Psoas muscle (tissue), 8 donors: ENCODE results near the gene DCP2. TPM values are rescaled to one million over a fixed set of nuclear protein-coding genes. Genes with fewer than 3 reads are reported as not detected.

Source experiments
- ATAC-seq, 4 donors: fragments of 200-7000 bp; cut with Tn5 transposase; one replicate each; pipeline ENCODE4 v1.9.1; 2020; ENCODE audit warnings: moderate library complexity in 3 of 4, mild to moderate bottlenecking in 2 of 4
- DNase-seq, 2 donors: peaks; one replicate each; pipeline ENCODE4 v3.0.0-alpha.2; 2020
- H3K27ac ChIP-seq: fragments of 200-600 bp; one replicate; pipeline ENCODE4 v1.8.0; 2022
- H3K27me3 ChIP-seq, 3 donors: fragments of 200-600 bp in 1 of 3; one replicate each; pipeline versions ENCODE4 v1.6.1 to v1.8.0; 2013 to 2022; ENCODE audit warnings: low read length in 2 of 3, mild to moderate bottlenecking in 2 of 3, moderate library complexity in 1 of 3; ENCODE audit not compliant: insufficient read depth in 3 of 3
- H3K36me3 ChIP-seq, 2 donors: fragments of 200-600 bp in 1 of 2; one replicate each; pipeline versions ENCODE4 v1.6.1 to v1.8.0; 2013 to 2022; ENCODE audit warnings: low read depth in 1 of 2, mild to moderate bottlenecking in 1 of 2, moderate library complexity in 1 of 2; ENCODE audit not compliant: insufficient read depth in 1 of 2
- H3K4me1 ChIP-seq: fragments of 200-600 bp; one replicate; pipeline ENCODE4 v1.8.0; 2022
- H3K4me3 ChIP-seq: fragments of 200-600 bp; one replicate; pipeline ENCODE4 v1.8.0; 2022; ENCODE audit warnings: mild to moderate bottlenecking
- H3K9me3 ChIP-seq: fragments of 200-600 bp; one replicate; pipeline ENCODE4 v1.8.0; 2022
- WGBS, 3 donors: extraction: QIAGEN DNeasy Blood & Tissue Kit; methylation state at CpG; one replicate each; pipeline versions ENCODE4 v1.1.6 to v1.1.7; 2013; 5-methylcytosine and 5-hydroxymethylcytosine counted together
- intact Hi-C, 2 donors: fragments of 100-400 bp; cut with DNase I; formaldehyde crosslinking; loops; one replicate each; pipeline versions ENCODE4 v1.11.0 to v1.14.2; 2022
- long read RNA-seq, 2 donors: library from polyadenylated mRNA; unstranded; transcript quantifications; one replicate each; pipeline ENCODE4 v2.0.0, GENCODE V29; 2021
- polyA plus RNA-seq, 3 donors: library from polyadenylated mRNA; stranded (reverse); fragments of 200-250 nt; gene quantifications; one replicate each; pipeline ENCODE4 v1.2.3, GENCODE V29; 2013
- total RNA-seq, 4 donors: library from RNA; stranded (reverse); fragmentation: NEBNext Ultra II Directional in 2 of 4; extraction: Animal tissue kit (Norgen Biotek cat#: 25700) in 2 of 4; gene quantifications; one replicate each; pipeline versions ENCODE4 v1.2.1 to v1.2.4, GENCODE V29; 2021 to 2023
- TF ChIP-seq, protein P1 (sequence below): fragments of 200-600 bp; IDR thresholded peaks from one replicate; pipeline ENCODE4 v1.8.0; 2022; ENCODE audit warnings: antibody characterized with exemption
- donor health status: healthy with polysubstance abuse.
- donor health status: DM: no; HTN: no; CAD: no; lungs with moderate emphysema.
- donor health status: Bipolar disorder and iron deficiency.
- donor health status: healthy.
- donor health status: DM: yes; HTN: yes; CAD: no.
- donor health status: DM: no; HTN: no; CAD: no.
- donor health status: DM: no; HTN: no; CAD: no.
- donor health status: DM: yes; HTN: yes; CAD: no.

Gene DCP2
- total RNA-seq: 10 to 100 TPM; 20.2 to 41.7 (median 29.9) TPM
- 1 to 10 TPM; 4.0 to 8.7 (median 5.1) TPM for polyA plus RNA-seq
- long read RNA-seq, donor 1, full-length matches to known transcripts: 17 of 20 reads
- long read RNA-seq, donor 1, partial matches to known transcripts: 0 of 20 reads
- long read RNA-seq, donor 1, other reads (novel, unspliced or antisense): 3 of 20 reads
- long read RNA-seq, donor 2, full-length matches to known transcripts: 12 of 20 reads
- long read RNA-seq, donor 2, partial matches to known transcripts: 2 of 20 reads
- long read RNA-seq, donor 2, other reads (novel, unspliced or antisense): 6 of 20 reads

- no peaks in the 10 kb centered on the region for H3K36me3 ChIP-seq
- H3K4me1 ChIP-seq: peaks cover 37% of the 10 kb centered on the region
- H3K9me3 ChIP-seq: no peaks in the 10 kb centered on the region
- ATAC-seq (peak; percentile 96 to 99 (median 99)), DNase-seq (peak; percentile 95 to 97)
- H3K27me3 ChIP-seq: no peaks in the 10 kb centered on the region
- peak within 1 kb of the TSS; percentile 90 for H3K27ac ChIP-seq
- 0% methylated on average over 61 to 75 of the region's 75 CpGs for WGBS, 3 donors
- intact Hi-C loops: loop anchor here in 1 of 2 donors (5.0 kb wide), 1 partner anchor 114 kb away; the partner anchor contains the start of gene SRP19
- TF ChIP-seq, protein P1, sequence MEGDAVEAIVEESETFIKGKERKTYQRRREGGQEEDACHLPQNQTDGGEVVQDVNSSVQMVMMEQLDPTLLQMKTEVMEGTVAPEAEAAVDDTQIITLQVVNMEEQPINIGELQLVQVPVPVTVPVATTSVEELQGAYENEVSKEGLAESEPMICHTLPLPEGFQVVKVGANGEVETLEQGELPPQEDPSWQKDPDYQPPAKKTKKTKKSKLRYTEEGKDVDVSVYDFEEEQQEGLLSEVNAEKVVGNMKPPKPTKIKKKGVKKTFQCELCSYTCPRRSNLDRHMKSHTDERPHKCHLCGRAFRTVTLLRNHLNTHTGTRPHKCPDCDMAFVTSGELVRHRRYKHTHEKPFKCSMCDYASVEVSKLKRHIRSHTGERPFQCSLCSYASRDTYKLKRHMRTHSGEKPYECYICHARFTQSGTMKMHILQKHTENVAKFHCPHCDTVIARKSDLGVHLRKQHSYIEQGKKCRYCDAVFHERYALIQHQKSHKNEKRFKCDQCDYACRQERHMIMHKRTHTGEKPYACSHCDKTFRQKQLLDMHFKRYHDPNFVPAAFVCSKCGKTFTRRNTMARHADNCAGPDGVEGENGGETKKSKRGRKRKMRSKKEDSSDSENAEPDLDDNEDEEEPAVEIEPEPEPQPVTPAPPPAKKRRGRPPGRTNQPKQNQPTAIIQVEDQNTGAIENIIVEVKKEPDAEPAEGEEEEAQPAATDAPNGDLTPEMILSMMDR: no peak
- peak within 1 kb of the TSS; percentile 82 for H3K4me3 ChIP-seq
These were observed at the start of gene DCP2 for GRCh38 chr5:112976432-112977309. Gene DCP2 (plus strand): TSS chr5:112976798. CDS start chr5:112976934, 136 bp downstream.

- Histone ChIP-seq H3K27me3 (no peaks in the 10 kb centered on the region), H3K4me1 (peaks cover 11% of the 10 kb centered on the region), H3K9me3 (no peaks in the 10 kb centered on the region), H3K4me3 (no peak overlapping the region), H3K36me3 (no peaks in the 10 kb centered on the region), H3K27ac (peak overlapping the region; percentile 69)
- DNase-seq (no peak), ATAC-seq (peak; percentile 48 to 65 (median 55))
- intact Hi-C loops: loop anchor here in 1 of 2 donors (10.0 kb wide), 1 partner anchor 375 kb away; no protein-coding TSS in a partner anchor
- WGBS, 3 donors: 82 to 94% (median 92%) methylated on average over 4 of the region's 4 CpGs
- TF ChIP-seq, protein P1: no peak
These were observed 47.1 kb upstream of the DCP2 start for GRCh38 chr5:112929336-112930081.

- Histone ChIP-seq H3K9me3 (no peaks in the 10 kb centered on the region), H3K27ac (peak overlapping the region; percentile 32), H3K4me1 (peaks cover 11% of the 10 kb centered on the region), H3K27me3 (no peaks in the 10 kb centered on the region), H3K4me3 (no peak overlapping the region), H3K36me3 (no peaks in the 10 kb centered on the region)
- whole genome bisulfite sequencing, 3 donors: 77% methylated on average over 1 of the region's 1 CpG; no CpG with 5 or more reads in 2 of the 3 donors
- TF ChIP-seq, protein P1: no peak
- DNase-seq (no peak), ATAC-seq (no peak)
- intact Hi-C loops: no loop called here
These were observed 46.6 kb upstream of the DCP2 start for GRCh38 chr5:112930082-112930344.

GRCh38 chr5:112931473-112931872 lies 45.1 kb upstream of the DCP2 start:
- 56 to 74% (median 64%) methylated on average over 2 of the region's 2 CpGs for WGBS, 3 donors
- Histone ChIP-seq H3K4me1 (peaks cover 11% of the 10 kb centered on the region), H3K27ac (no peak overlapping the region), H3K27me3 (no peaks in the 10 kb centered on the region), H3K4me3 (no peak overlapping the region), H3K9me3 (no peaks in the 10 kb centered on the region), H3K36me3 (no peaks in the 10 kb centered on the region)
- TF ChIP-seq, protein P1: no peak
- intact Hi-C loops: no loop called here
- ATAC-seq (no peak), DNase-seq (no peak)
